ENCODE results near the gene TTL.

DNA sequence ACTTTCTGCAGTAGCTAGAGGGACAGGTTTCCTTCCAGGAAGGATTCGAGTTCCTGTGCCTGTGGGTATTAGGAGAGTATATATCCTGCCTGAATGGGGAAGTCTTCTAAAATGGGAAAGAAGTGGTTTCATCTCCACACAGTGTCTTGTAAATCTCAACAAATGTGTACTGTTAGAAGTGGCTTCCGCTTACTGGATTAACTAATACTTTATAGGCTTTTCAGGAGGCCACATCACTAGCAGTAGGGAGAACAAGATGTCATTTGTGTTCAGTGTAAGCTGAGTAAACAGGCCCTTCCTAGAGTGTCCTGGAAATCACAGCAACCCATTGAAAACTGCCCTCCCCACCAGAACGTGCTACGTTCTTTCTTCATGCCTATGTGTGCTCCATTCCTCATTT, 47.8 kb downstream of the TTL start:
- no peak for TF ChIP-seq EP300 (IDR thresholded peaks at IDR 0.05)
- TF ChIP-seq, protein P1, sequence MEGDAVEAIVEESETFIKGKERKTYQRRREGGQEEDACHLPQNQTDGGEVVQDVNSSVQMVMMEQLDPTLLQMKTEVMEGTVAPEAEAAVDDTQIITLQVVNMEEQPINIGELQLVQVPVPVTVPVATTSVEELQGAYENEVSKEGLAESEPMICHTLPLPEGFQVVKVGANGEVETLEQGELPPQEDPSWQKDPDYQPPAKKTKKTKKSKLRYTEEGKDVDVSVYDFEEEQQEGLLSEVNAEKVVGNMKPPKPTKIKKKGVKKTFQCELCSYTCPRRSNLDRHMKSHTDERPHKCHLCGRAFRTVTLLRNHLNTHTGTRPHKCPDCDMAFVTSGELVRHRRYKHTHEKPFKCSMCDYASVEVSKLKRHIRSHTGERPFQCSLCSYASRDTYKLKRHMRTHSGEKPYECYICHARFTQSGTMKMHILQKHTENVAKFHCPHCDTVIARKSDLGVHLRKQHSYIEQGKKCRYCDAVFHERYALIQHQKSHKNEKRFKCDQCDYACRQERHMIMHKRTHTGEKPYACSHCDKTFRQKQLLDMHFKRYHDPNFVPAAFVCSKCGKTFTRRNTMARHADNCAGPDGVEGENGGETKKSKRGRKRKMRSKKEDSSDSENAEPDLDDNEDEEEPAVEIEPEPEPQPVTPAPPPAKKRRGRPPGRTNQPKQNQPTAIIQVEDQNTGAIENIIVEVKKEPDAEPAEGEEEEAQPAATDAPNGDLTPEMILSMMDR (IDR thresholded peaks at IDR 0.05) = no peak
- TF ChIP-seq POLR2AphosphoS5 (IDR thresholded peaks at IDR 0.05) = no peak

Measured in upper lobe of left lung (tissue), 4 donors.